Ascending aorta (tissue), 2 donors: ENCODE results near the gene GTPBP1. TPM values are rescaled to one million over a fixed set of nuclear protein-coding genes. Genes with fewer than 3 reads are reported as not detected.

Source experiments
- DNase-seq, 2 donors: peaks; one replicate each; pipeline ENCODE4 v3.0.0-alpha.2; 2019; ENCODE audit warnings: low spot score in 2 of 2
- H3K27ac ChIP-seq, 2 donors: fragments of 200-600 bp; sonication (generic); one replicate each; pipeline ENCODE4 v1.5.1; 2016 to 2017; ENCODE audit warnings: mild to moderate bottlenecking in 1 of 2
- H3K27me3 ChIP-seq: fragments of 200-600 bp; sonication (generic); one replicate; pipeline ENCODE4 v1.5.1; 2017
- H3K36me3 ChIP-seq, 2 donors: fragments of 200-600 bp; sonication (generic); one replicate each; pipeline ENCODE4 v1.5.1; 2016
- H3K4me1 ChIP-seq, 2 donors: fragments of 200-600 bp; sonication (generic); one replicate each; pipeline ENCODE4 v1.5.1; 2016 to 2017; ENCODE audit warnings: mild to moderate bottlenecking in 1 of 2
- H3K4me3 ChIP-seq, 2 donors: fragments of 200-600 bp; sonication (generic); one replicate each; pipeline ENCODE4 v1.5.1; 2016 to 2017; ENCODE audit warnings: mild to moderate bottlenecking in 1 of 2
- H3K9me3 ChIP-seq, 2 donors: fragments of 200-600 bp; sonication (generic); one replicate each; pipeline ENCODE4 v1.5.1; 2016
- CTCF ChIP-seq, 3 experiments: fragments of 200-600 bp in 2 of 3; fragments of 450-650 bp in 1 of 3; sonication (generic) in 2 of 3; IDR thresholded peaks; one replicate each; pipeline ENCODE4 v1.5.1; 2016 to 2019; ENCODE audit warnings: antibody characterized with exemption in 3 of 3, mild to moderate bottlenecking in 1 of 3, moderate library complexity in 1 of 3
- intact Hi-C: fragments of 100-400 bp; cut with DNase I; formaldehyde crosslinking; loops from one replicate; pipeline ENCODE4 v1.15.1; 2023
- total RNA-seq: library from RNA; depleted of rRNA; stranded (reverse); fragments of >200 nt; gene quantifications from one replicate; pipeline ENCODE4 v1.1.0, GENCODE V29; 2016

GTPBP1 gene
- total RNA-seq, 1 donor from 2014 or later = 89.5 TPM

GRCh38 chr22:38748487-38749136 is 42.9 kb downstream of the GTPBP1 start:
- Histone ChIP-seq H3K4me3 (no peak overlapping the region), H3K27me3 (no peaks in the 10 kb centered on the region), H3K27ac (no peak overlapping the region), H3K36me3 (peaks cover 94 to 99% of the 10 kb centered on the region in 2 donors), H3K4me1 (peaks cover 10 to 13% of the 10 kb centered on the region in 2 donors), H3K9me3 (no peaks in the 10 kb centered on the region)
- TF ChIP-seq CTCF (IDR thresholded peaks at IDR 0.05) = no peak
- no peak for DNase-seq
- intact Hi-C loops = loop anchor here (2.0 kb wide), 1 partner anchor 40 kb away; no protein-coding TSS in a partner anchor

GRCh38 chr22:38750104-38750503 is 44.4 kb downstream of the GTPBP1 start:
- Histone ChIP-seq H3K27ac (peak overlapping the region; percentile 24 to 98), H3K9me3 (no peaks in the 10 kb centered on the region), H3K4me1 (peaks cover 10 to 17% of the 10 kb centered on the region in 2 donors), H3K27me3 (no peaks in the 10 kb centered on the region), H3K36me3 (peaks cover 81 to 84% of the 10 kb centered on the region in 2 donors), H3K4me3 (no peak overlapping the region)
- DNase-seq = no peak
- intact Hi-C loops = no loop called here
- no peak for TF ChIP-seq CTCF (IDR thresholded peaks at IDR 0.05)

- Histone ChIP-seq H3K4me1 (peaks cover 10 to 17% of the 10 kb centered on the region in 2 donors), H3K4me3 (no peak overlapping the region), H3K9me3 (no peaks in the 10 kb centered on the region), H3K36me3 (peaks cover 77 to 79% of the 10 kb centered on the region in 2 donors), H3K27me3 (no peaks in the 10 kb centered on the region), H3K27ac (peak overlapping the region; percentile 24 to 98)
- intact Hi-C loops = no loop called here
- DNase-seq = no peak
- no peak for TF ChIP-seq CTCF (IDR thresholded peaks at IDR 0.05)
These were observed 44.9 kb downstream of the GTPBP1 start for GRCh38 chr22:38750638-38751037.

- peaks cover 73 to 75% of the 10 kb centered on the region in 2 donors for H3K36me3 ChIP-seq
- H3K4me1 ChIP-seq = peaks cover 10 to 17% of the 10 kb centered on the region in 2 donors
- TF ChIP-seq CTCF (IDR thresholded peaks at IDR 0.05) = no peak
- no peak overlapping the region for H3K4me3 ChIP-seq
- H3K27ac ChIP-seq = peak overlapping the region in 1 of 2 donors; percentile 98
- no peak for DNase-seq
- no peaks in the 10 kb centered on the region for H3K27me3 ChIP-seq
- intact Hi-C loops = no loop called here
- no peaks in the 10 kb centered on the region for H3K9me3 ChIP-seq
These were observed 45.3 kb downstream of the GTPBP1 start for GRCh38 chr22:38751066-38751421.

- intact Hi-C loops = no loop called here
- Histone ChIP-seq H3K36me3 (peaks cover 66 to 68% of the 10 kb centered on the region in 2 donors), H3K4me1 (peaks cover 14 to 22% of the 10 kb centered on the region in 2 donors), H3K27me3 (no peaks in the 10 kb centered on the region), H3K27ac (peak overlapping the region; percentile 91 to 98), H3K9me3 (no peaks in the 10 kb centered on the region), H3K4me3 (peak overlapping the region in 1 of 2 donors; percentile 15)
- DNase-seq = no peak
- TF ChIP-seq CTCF (IDR thresholded peaks at IDR 0.05) = no peak
These were observed 45.9 kb downstream of the GTPBP1 start for GRCh38 chr22:38751422-38752346.
